ENCODE results near the gene SMARCD2.

Gene SMARCD2

DNA sequence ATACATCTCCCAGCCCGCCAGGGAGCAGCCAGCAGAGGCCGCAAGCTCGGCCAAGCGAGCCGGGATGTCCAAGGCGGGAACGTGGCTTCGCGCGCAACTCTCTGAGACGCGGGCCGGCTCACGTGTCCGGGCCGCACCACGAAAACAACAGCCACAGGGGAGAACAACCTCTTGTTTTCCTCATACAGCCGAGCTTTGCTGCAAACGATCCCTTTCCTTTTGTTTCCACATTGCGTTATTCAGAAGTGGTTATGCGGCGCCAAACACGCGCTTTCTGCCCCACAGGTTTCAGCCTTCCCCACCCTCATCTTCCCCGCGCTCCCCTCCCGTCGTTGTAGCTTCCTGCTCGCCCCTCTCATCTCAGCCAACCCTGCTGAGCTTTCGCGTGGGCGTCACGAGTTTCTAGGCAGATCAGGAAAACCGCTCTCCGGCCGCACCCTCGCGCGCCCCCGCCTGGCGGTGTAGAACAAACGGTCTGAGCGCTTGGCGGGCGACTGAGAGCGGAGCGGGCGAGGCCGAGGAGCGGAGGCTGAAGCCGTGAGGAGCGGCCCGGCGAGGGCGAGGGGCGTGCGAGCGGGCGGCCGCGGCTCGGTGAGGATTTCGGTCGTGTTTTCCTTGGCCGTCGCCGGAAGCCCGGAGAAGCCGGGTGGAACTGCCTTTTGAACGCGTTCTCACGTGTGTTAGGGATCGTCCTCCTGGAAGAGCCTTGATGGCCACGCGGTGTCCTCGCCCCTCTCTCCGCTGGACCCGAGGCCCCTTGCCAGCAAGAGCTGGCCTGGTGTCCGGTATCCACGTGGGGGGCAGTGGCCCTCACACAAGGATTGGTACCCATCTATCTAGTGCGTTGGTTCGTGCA lies 6.6 kb upstream of the SMARCD2 start:
- peak in 1 of 3 experiments; percentile 34 for DNase-seq

DNA sequence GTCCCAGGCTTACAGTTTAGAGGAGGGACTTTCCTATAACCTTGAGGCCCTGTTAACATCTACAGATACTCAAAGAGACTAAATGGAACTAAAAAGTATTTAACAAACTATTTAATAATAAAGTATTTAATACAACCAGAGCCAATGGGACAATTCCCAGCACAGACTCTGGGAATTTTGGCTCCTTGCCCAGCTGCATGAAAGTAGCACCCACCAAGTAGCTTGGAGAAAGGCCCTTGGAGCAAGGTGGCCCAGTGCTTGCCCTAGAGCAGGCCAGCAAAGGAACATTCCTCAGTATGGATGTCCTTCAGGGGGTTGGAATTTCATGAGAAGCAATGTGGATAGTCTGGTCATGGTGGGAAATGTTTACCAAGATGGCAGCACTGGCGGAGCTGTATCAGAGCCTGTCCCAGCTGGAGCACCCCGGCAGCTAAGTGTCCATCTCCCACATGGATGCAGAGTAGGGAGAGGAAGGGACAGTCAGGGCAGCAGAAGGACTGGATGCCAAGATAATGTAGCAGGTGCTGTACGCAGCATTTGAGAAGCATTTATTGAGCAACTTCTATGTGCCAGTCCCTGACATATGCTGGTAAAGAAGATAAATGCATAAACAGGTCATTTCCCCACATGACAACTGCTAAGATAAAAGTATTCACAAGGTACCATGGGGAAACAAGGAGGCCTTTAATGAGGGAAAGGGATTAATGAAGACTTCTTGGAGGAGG lies 5.2 kb upstream of the SMARCD2 start:
- DNase-seq = no peak

DNA sequence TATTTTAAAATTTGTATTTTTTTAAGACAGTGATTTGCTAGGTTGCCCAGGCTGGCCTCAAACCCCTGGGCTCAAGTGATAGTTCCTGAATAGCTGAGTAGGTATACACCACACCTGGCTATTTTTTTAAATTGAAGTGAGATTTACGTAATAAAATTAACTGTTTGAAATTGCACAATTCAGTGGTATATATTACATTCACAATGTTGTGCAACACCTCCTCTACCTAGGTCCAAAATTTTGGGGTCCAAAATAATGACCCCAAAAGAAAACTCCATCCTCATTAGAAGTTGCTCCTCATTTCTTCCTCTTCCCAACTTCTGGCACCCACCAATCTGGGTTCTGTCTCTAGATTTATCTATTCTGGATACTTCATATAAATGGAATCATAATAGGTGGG lies 3.0 kb upstream of the SMARCD2 start:
- DNase-seq = no peak

DNA sequence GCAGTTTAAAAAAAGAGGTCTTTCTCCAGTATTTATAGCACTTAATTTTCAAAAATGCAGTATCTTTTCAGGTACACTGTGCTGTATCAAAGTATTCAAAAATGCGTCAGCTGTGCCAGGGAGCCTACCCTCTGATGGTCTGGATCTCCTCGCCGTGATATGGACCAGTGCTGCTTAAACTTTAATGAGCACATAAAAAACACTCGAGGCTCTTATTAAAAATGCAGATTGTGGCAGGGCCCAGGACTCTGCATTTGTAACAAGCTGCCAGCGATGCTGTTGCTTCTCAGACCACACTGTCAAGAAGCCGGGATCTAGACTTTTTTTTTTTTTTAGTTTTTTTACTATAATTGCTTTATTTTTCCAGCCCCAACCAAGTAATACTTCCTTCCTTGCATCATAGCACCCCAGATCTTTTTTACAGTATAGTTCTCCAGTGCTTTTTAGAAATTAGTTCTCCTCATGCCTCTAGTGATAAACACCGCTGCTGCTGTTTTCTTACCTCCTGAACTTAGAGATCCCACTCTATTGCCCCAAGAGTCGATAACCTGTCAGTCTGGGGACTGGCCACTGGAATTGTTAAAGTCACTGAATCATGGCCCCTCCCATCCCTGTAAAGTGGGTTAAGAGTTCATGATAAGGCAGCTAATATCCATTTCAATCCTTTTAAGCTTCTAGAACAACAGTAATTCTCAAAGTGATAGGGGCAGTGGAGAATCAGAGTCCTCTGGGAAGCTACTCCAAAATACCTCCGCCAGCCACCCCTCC lies 1.6 kb upstream of the SMARCD2 start:
- no peak for DNase-seq

DNA sequence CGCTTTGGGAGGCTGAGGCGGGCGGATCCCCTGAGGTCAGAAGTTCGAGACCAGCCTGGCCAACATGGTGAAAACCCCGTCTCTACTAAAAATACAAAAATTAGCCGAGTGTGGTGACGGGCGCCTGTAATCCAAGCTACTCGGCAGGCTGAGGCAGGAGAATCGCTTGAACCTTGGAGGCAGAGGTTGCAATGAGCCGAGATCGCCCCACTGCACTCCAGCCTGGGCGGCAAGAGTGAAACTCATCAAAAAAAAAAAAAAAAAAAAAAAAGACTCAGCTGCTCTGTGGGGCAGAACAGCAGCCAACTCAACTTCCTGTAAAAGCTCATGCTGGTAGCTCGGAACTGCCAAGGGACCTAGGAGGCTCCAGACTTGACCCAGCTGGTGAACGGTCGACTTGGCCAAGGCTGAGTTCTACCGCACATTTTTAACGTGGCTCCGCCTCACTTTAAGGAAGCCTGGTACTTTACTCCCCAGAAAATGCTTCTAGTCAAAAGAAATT lies 953 bp upstream of the SMARCD2 start:
- peak in 1 of 3 experiments; percentile 45 for DNase-seq

DNA sequence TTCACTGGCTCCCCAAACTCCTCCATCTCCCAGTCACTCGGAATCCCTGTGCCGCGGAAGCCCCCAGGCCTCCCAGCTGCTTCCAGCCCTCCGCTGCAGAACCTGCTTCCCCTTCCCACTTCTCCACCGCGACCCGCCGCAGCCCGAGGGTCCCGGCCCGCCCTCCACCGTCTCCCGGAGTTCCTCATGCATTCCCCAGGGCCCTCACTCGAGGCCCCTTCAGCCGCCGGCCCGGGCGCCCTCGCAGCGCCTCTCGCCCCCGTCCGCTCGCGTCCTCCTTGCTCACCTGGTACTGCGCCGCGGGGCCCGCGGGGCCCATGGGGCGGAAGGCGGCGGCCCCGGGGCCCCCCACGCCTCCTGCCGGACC lies 329 bp downstream of the SMARCD2 start:
- peak in 1 of 3 experiments; percentile 72 for DNase-seq

DNA sequence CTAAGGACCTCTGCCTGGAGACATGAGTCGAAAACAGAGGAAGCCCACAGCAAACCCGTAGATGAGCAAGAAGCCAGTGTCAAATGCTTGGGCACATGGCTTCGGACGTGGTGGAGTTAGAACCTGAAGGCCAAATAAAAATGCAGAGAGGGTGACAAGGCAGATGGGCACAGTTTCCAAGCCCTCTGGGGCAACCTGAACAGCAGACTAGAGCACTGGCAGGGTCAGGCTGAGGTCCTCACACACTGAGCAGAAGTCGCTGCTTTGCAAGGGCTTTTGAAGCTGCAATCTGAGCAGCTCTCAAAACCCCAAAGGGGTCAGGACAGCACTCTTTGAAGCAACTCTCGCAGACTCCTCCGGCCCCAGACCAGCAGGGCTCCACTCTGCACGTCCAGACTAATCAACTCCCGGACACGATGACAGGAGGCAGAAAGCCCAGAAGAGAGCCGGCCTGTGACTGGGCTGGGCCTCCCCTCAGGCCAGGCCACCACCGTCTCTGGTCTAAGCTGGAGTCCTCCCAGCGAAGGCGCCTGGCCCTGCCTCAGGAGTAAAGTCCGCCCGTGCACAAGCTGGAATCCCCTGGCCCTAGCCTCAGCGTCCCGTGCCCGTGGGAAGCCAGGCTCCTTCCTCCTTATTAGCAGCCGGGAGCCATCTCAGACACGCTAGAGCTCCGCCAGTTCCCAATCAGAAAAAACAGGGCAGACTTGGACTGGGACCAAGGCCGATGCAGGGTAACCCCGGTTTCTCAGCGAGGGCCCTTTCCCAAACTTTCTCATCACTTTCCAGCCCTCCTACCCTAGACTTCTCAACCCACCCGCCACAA lies 924 bp downstream of the SMARCD2 start:
- DNase-seq = peak; percentile 21 to 58 (median 55)

DNA sequence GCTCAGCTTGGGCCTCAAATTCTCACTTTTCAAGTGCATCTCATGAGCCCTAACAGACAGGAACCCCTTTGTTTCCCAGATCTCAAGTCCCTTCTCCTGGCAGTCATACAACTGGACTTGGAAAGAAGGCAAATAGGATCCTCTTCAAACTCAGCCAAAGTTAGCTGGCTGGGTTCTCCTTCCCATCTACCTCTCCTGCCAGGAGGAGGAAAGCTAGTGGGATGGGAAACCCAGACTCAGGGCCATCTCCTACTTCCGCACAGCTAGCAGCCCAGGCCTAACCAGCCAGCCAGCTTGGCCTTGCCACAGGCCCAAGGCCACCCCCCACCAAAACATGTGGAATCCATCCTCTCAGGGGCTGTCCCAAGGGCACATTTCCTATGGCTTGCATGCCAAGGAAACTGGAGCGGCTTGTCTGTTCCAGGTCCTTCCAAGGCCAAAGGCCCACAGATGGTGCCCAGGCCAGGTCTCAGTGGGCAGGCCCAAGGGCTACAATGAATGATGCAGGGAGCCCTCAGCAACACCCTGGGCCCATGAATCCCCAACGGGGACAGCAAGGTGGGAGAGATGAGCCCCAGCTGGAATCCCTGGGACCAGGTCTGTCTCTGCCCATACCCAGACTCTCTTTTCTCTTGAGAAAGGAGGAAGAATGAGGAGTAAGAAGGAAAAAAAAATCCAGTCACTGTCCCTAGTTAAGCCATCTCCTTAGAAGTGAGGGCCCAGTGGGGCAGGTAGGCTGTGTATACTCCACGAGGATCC lies 1.7 kb downstream of the SMARCD2 start:
- DNase-seq = no peak

DNA sequence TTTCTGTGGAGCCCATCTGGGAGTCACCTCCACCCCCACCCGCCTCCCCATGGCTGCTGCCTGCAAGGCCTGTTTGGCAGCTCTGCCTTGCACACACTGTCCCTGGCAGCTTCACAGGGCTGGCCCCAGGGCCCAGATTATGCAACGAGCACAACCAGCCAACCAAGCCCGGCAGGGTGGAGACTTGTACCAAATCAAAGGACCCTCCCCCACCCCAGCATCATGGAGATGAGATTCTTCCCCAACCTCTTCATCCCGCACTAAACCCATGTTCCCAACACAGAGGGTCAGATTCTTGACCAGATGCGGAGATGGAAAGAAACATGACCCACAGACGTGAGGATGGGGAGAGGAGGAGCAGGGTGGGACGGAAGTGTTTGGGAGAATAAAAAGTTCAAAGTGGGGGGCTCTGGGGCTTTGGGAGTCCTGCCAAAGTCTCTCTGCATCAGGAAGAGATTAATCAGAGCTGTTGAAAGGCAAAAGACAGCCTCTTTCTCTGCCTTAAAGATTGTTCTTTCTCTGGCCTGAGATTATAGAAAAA lies 3.8 kb downstream of the SMARCD2 start:
- DNase-seq = peak in 2 of 3 experiments; percentile 16 to 28

DNA sequence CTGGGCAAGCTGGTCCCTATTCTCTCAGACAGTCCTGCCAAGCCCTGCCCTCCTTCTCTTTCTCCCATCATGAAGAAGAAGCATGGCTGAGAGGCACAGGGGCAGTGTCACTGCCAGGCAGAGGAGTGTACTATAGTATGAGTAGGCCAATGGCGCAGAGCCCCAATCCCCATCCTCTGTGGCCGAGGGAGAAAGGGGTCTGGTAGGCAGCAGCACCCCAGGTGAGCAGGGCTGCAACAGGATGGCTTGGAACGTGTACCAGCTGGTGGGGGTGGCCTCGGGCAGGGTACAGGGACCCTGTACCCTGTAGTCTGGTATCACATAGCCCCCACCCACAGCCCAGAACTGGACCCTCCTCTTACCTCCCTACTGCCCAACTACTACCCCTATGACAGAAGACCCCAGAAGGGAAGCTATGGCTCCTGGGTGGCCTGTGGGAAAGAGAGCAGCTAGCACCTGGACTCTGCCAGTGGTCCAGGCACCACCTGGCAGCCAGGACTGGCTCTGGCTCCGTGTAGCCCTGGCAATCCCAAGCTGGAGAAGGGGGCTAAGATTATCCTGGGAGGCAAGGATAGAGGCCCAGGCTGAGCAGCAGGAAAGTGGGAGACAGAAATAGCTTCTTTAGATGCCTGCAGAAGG lies 4.4 kb downstream of the SMARCD2 start:
- no peak for DNase-seq

DNA sequence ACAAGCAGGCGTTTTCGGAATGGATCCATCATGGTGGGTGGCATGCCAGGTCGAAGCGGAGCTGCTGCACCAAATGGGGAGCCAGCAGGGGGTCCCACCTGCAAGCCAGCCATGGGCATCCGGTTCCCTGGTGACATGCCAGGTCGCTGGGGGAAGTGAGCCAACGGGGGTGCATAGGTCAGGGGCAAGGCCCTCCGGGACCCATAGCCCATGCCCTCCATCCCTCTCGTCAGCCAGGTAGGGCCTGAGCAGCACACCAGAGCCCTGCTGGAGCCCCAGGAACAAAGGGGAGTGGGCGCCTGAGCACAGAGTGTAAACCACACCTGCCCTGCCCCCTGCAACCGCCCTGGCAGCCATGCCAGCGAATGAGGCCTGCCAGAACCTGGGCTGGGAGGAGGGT lies 5.0 kb downstream of the SMARCD2 start:
- no peak for DNase-seq

DNA sequence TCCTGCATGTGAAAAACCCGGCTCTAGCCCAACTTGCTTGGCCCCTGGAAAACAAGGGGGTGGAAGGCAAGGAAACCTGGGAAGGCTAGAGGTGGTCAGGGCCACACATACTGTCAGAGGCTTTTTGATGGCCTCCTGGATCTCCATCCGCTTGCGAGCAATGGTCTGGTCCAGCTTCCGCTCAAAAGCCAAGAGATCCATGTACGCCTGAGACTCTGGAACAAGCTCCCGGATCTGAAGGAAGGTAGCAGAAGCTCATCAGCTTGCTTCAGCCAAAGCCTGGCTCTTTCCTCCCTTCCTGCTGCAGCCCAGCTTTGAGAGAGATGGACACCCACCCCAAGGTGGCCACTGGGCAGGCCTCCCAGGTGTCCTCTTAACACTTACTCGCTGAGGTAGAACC lies 5.7 kb downstream of the SMARCD2 start:
- DNase-seq = no peak

DNA sequence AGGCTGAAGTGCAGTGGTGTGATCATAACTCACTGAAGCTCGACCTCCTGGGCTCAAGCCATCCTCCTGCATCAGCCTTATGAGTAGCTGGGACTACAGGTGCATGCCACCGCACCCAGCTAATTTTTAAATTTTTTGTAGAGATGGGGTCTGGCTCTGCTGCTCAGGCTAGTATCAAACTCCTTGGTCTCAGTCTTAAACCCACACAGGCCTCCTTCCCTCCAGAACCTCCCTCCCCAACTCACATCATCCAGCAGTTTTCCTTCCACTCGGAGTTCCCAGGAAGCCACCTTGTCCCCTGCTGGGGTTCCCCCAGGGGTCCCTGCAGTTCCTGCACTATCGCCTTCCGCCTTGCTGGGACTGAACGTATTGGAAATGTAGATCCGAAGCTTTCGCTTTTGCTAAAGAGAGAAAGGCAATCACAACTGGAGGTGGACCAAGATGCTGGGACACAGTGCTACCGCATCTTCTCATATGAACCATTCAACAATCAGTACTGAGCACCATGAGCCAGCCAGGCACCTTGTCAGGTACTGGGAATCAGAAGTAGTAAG lies 7.2 kb downstream of the SMARCD2 start:
- DNase-seq = no peak

DNA sequence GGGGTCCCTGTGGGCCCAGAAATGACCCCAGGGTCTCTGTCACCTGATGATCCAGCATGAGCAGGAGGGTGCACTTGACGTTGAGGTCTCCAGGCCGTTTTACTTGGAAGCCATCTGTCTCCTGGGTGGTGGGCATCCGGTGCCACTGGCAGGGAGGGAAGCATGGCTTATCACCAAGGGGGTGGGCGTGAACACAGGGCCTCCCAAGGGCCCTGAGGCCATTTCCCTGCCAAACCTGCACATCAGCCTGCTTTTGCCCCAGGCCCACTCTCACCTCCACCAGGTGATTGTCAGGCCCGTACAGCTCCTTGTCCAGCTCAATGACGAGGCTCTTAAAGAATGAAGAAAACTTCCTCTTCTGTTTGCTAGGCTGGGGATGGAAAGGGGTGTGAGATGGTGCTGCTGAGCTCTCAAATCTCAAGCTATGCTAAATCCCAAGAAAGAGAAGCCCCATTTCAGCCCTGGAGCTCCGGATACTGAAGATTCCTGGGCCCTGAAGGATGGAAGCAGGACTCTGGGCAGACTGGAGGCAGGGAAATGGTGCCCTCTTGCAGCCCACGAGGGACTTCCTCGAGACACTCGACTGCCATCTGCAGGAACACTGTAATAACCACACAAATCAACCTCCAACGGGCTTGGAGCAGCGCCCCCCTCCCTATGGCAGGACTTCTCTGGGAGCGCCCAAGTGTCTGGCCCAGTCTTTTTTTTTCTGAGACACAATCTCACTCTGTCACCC lies 7.9 kb downstream of the SMARCD2 start:
- peak in 2 of 3 experiments; percentile 27 to 49 for DNase-seq

DNA sequence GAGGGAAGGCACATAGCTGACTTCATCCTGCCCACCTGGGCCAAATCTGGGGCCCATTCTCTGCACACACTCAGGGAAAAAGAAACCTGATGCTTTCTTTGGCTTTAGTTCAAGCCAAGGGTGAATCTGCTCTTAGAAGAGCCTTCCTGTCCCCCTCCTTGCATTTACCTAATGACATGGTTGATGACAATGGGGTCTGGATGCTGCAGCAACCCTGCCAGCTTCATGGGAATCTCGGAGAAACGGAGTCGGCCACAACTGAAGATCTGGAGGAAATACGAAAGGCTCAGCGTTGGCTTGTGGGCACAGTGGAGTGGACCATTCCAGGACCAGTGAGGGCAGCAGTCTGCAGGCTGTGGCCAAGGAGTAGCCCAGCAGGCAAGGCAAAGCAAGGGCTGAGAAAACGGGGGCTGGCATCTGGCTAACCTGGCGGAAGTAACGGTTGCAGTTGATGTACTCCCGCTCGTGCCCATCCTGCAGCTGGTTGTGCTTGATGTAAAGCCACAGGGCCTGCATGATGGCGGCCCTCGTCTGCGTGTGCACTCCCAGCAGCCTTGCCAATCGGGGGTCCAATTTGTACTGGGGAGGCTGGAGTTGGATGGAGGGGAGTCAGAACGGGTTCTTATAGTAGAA lies 8.6 kb downstream of the SMARCD2 start:
- no peak for DNase-seq

DNA sequence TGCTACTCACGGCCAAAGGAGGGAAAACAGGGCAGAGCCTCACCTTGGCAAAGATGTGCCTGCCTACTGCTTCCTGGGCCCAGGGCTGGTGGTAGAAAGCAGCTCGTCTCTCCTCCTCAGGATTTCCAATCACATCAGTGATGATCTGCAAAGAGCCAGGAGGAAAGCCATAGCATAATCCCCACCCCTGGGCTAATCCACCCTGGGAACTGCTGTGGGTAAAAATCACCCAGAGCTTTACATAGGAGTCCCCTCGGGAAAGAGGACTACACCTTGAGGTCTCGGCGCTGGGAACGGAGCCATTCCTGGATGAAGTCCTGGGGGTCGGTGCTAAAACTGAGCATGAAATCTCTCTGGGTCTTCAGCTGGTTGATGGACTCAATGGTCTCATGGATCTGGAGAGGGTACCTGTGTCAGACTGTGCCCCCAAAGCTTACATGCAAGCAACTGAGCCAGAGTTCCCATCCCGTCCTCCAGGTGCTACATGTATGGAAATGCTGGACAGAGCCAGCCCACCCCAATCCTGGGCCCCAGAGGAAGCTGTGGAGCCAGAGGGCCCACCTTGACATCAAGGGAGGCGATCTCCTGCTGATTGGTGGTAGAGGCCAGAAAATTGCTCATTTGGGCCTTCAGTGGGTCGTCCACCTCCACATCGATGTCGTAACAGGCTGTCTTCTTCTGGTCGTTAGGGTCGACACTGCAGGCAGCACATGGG lies 9.3 kb downstream of the SMARCD2 start:
- no peak for DNase-seq

DNA sequence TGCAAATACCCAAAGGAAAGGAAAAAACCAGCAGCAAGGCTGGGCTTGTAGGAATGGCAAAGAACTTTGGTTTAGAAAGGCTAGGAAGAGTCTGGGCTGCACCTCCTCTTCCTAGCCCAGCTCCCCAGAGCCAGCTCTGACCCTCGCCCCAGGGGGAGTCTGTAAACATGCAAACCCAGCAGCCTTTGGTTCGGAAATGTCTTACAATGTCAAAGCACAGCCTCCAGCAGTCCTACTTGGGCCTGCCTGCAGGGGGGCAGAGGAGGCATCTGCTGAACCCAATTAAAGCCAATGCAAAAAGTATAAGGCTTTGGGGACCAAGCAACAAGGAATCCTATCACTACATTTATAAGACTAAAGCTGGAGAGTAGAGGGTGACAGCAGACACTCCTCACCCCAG lies 10.0 kb downstream of the SMARCD2 start:
- no peak for DNase-seq

DNA sequence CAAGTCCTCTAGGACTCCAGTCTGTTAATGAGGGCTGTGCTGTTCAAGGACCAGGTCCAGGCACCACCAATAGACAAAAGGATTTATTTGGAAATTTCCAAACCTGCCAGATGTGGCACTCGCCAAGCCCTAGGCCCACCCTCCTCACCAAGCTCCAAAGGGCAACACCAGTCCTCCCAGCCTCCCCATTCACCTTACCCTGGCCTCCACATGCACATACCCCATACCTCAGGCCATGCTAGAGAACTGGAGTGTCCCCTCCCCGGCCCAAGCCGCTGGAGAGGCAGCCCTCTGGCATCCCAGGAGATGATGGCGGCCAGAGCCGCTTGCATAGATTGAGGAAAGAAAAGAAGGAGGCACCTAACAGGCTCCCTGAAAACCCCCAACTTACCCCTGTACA lies 10.5 kb downstream of the SMARCD2 start:
- no peak for DNase-seq

DNA sequence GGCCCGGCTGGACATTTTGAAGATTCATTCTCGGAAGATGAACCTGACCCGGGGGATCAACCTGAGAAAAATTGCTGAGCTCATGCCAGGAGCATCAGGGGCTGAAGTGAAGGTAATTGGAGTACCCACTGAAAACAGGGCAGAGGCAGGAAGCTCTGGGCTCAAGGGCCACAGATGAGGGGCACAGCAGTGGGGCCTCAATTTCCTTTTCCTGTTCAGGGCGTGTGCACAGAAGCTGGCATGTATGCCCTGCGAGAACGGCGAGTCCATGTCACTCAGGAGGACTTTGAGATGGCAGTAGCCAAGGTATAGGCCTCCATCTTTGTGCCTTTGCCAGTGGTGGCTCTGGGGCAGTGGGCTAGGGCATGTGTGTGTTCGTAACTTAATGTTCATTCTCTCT lies 11.0 kb downstream of the SMARCD2 start:
- DNase-seq = no peak
